GM21447 (cell line): ENCODE data around the gene PRPS1.
"Not testable (repeated sequence)": the region's sequence is repeated elsewhere in the genome, so short reads cannot be mapped to it uniquely, and the experiment has no call there.

ENCODE experiments used
- ATAC-seq: cut with Tn5 transposase; IDR thresholded peaks from one replicate; pipeline ENCODE4 v1.9.1; 2021; ENCODE audit not compliant: unreplicated experiment

PRPS1 gene

GRCh38 chrX:107629540-107629909 is 1.2 kb downstream of the PRPS1 start:
- no peak for ATAC-seq

DNA sequence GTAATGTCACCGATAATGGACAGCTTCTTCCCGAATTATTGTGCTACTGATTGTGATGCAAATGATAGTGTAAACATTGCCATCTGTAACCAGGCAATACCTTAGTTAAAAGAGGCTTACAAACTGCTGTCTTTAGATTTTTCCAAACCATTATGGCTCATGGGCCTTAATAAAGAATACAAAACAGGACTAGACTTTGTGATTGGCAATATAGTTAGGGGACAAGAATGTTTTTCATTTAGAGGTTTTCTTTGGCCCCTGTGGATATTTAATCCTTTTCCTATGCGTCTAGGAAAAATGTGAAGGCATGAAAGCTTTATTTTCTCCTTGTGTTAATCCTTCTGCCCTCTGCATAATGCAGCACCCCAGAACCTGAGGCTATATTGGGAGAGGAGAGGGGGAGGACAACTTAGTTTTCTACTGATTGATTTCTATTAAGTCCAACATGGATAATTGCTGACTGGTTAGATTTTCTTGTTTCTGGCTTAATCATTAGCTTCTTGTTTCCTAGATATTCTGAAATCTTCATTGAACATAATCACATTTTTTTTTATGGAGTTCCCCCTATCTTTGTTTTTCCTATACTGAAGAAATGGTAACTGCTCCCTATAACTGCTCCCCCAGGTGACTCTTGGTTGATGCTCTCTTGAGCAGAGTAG is 1.9 kb downstream of the PRPS1 start:
- no peak for ATAC-seq

- ATAC-seq = no peak
These were observed 4.0 kb downstream of the PRPS1 start for GRCh38 chrX:107632346-107632745.

GRCh38 chrX:107646735-107647134 is 18.4 kb downstream of the PRPS1 start:
- no peak for ATAC-seq

DNA sequence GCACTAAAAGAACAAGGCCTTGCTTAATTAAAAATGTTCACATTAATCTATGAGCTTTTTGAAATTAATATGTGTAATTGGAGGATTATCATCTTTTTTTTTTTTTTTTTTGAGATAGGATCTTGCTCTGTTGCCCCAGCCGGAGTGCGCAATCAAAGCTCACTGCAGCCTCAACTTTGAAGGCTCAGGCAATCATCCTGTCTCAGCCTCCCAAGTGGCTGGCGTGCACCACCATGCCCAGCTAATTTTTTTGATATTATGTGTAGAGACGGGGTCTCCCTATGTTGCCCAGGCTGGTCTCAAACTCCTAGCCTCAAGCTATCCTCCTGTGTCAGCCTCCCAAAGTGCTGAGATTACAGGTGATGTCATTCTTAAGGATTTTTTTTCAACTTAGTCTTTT is 20.0 kb downstream of the PRPS1 start:
- ATAC-seq = no peak

- ATAC-seq = no peak
These were observed 26.2 kb downstream of the PRPS1 start for GRCh38 chrX:107654566-107654871.

GRCh38 chrX:107654872-107655761 is 26.8 kb downstream of the PRPS1 start:
- ATAC-seq = peak; percentile 58

DNA sequence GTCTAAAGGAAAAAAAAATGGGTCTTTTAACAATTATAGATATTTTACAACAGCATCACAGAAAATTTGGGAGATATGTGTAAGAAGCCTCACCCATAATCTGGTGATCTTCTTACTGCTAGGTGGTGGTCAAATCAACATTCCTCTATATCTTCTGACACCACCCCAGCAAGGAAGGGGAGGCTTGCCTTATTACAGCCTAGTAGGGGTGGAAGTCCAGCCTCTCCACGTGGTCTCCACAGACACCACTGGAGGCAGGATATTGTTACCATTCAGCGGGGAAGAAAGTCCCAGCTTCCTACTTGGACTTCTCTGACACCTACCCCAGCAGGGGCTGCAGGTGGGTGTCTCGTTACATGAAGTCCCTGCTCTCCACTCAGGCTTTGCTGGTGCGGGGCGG is 28.7 kb downstream of the PRPS1 start:
- no peak for ATAC-seq

GRCh38 chrX:107658660-107659059 is 30.4 kb downstream of the PRPS1 start:
- ATAC-seq = no peak

DNA sequence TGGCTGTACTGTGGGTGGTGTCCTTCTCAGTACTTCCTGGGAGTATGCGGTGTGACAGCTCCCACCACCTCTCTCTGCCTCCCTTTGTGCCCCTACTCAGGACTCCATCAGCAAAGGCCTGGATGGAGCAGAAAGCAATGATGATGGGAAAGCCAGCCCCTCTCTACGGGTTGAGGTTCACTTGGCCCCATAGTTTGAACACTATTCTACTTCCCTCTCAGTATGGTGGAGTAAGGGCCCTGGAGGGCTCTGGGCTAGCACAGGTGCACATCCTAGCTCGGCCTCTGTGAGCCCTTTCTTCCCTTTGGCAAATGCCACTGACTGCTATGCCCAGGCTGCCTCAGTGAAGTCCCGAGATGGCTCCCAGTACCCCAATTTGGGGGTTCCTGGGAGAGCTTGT is 31.0 kb downstream of the PRPS1 start:
- no peak for ATAC-seq

DNA sequence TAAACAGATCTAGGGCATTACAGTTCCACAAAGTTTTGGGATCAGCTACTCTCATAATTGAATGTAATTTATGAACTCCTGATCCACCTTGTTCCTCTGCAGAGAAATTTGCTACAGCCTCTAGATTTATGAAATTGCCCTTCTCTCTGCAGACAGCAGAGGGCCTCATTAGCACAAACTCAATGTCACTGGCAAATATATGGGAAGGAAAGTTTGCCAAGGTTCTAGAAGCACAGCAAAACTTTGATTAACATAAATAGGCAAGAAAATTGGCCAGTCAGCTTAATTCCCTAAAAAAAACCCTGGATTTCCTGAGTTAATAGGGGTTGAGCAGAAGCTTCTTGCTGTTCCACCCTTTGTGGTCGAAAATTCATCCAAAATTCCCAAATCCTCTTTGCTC is 31.5 kb downstream of the PRPS1 start:
- no peak for ATAC-seq

GRCh38 chrX:107662145-107662544 is 33.8 kb downstream of the PRPS1 start:
- ATAC-seq = no peak

DNA sequence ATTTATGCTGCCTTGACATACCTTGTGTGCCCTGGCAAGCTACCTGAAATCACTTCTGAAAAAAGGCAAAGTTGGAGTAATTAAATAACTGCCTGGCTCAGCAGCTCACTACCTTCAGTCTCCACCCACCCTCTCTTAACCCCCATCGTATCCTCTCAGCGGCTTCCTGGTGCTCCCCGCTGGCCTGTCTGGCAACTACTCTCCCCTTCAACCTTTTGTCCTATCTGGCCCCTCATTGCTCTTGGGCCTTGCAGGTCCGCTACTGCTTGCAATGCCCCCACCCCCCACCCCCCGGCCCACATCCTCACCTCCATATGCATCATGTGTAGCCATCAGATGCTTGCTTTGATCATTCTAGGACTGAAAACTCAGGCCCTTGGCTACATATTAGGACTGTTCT is 34.5 kb downstream of the PRPS1 start:
- ATAC-seq = no peak

GRCh38 chrX:107666931-107667330 is 38.6 kb downstream of the PRPS1 start:
- ATAC-seq = no peak

DNA sequence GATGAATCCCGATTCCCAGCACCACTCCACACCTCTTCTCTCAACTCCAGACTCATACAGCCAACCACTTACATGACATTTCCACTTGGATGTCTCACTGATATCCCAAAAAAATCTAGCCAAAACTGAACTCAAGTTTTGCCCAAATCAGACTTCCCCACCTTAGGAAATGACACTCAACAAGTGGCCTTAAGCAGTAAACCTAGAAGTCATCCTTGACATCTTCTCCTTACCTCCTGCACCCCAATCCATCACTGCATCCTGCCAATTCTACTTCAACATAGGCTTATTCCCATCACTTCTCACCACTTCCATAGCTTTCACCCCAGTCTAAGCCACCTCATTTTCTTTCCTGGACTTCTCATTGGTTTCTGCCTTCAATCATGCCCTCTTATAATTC is 39.1 kb downstream of the PRPS1 start:
- no peak for ATAC-seq

- ATAC-seq = not testable (repeated sequence)
These were observed 40.4 kb downstream of the PRPS1 start for GRCh38 chrX:107668710-107669109.

DNA sequence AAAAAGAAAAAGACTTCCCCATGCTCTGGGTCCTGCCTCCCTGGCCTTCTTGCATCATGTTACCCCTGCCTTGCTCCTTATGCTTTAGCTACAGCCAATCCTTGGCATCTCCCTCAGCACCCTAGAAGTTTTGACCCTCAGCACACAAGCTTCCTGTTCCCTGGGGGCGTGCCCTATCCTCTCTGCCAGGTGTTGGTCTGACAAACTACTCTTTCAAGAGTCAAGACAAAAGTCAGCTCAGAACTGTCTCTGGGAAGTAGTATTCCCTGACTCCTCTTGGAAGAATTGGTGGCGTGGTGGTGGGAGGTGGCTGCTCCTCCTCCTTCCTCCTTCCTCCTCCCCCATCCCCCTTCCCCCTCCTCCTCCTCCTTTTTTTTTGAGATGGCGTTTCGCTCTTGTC is 41.0 kb downstream of the PRPS1 start:
- ATAC-seq = no peak

- no peak for ATAC-seq
These were observed 41.7 kb downstream of the PRPS1 start for GRCh38 chrX:107669885-107670628.

GRCh38 chrX:107671256-107671655 is 42.9 kb downstream of the PRPS1 start:
- not testable (repeated sequence) for ATAC-seq

DNA sequence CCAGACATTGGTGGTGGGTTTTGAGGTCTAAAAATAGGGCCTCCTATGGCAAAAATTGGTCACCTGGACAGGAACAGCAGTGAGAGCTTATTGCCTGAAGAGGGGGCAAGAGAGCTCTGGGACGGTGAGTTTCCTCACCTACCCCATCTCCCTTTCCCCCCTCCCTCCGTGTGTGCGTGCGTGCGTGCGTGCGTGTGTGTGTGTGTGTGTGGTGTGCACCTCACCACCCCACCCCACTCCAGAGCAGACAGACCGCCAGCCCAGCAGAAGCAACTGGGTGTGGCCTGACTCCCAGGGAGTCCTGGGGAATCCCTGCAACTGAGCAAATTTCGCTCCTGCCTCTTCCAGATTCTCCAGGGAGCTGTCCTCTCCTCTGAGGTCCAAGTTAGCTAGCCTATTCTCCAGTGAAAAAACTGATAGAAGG is 44.7 kb downstream of the PRPS1 start:
- no peak for ATAC-seq

- peak; percentile 5 for ATAC-seq
These were observed 45.1 kb downstream of the PRPS1 start for GRCh38 chrX:107673431-107673830.

DNA sequence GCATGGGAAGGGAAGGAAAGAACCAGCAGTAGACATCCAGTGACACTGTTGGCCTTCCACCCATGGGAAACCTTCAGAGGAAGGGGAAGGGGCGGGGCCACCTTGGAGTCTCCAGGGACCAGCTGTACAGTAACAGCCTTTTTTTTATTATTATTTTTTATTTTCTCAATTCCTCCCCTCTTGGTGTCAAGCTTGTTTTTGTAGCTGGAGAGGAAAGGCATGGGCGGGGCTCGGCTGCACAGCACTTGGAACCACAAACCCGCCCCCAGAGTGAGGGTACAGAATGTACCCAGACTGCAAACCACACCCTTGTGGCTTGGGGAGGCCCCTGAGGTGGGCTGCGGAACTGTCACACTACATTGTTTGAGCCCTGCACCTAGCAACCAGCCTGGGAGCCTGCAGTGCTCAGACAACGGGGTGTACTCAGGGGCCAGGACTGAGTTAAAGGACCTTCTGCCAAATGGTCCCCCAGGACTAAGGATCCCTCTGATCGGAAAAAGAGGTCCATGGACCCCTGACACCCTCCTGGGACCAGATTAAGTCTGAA is 45.7 kb downstream of the PRPS1 start:
- ATAC-seq = peak; percentile 86
